A549 (cell line): ENCODE results near the gene PIGO. TPM values are rescaled to one million over a fixed set of nuclear protein-coding genes. Genes with fewer than 3 reads are reported as not detected.

ENCODE experiments used
- ATAC-seq, 2 experiments: fragments of 200-7000 bp in 1 of 2; fragments of >200 bp in 1 of 2; cut with Nextera tagmentation in 1 of 2; cut with Tn5 transposase in 1 of 2; 3 replicates each; pipeline versions ENCODE4 v1.8.0 to v1.9.1; 2018 to 2020; ENCODE audit warnings: mild to moderate bottlenecking in 1 of 2, moderate library complexity in 1 of 2
- CTCF ChIA-PET: fragments of 300-600 bp; sonication (Branson Sonifier 250); formaldehyde crosslinking; extraction: SDS; loops from one replicate; lab custom pipeline; 2021; ENCODE audit warnings: antibody characterized with exemption, inconsistent platforms; lab: Yijun Ruan, JAX
- POLR2A ChIA-PET: fragments of 350-600 bp; formaldehyde crosslinking; extraction: SDS; loops from one replicate; lab custom pipeline; 2021; ENCODE audit warnings: antibody characterized with exemption, inconsistent platforms; lab: Yijun Ruan, JAX
- DNase-seq, 2 experiments: peaks; one replicate each; pipeline versions ENCODE4 v3.0.0 to v3.0.0-alpha.2; 2011 to 2016; ENCODE audit warnings: low read depth in 1 of 2, low spot score in 1 of 2
- FAIRE-seq: peaks from 2 replicates; lab custom pipeline; 2011; peaks lifted over from hg19 to GRCh38; lab: Jason Lieb, UNC
- H3K27ac ChIP-seq, 2 experiments: fragments of >200 bp; sonication (Bioruptor Twin); formaldehyde crosslinking; 3 replicates each; pipeline ENCODE4 v1.5.1; 2016 to 2017
- H3K4me1 ChIP-seq: fragments of >200 bp; sonication (Bioruptor Twin); formaldehyde crosslinking; 3 replicates; pipeline ENCODE4 v1.6.1; 2016
- H3K4me2 ChIP-seq: fragments of >200 bp; sonication (Bioruptor Twin); formaldehyde crosslinking; 3 replicates; pipeline ENCODE4 v1.6.1; 2016
- H3K4me3 ChIP-seq: fragments of >200 bp; sonication (Bioruptor Twin); formaldehyde crosslinking; 3 replicates; pipeline ENCODE4 v1.5.1; 2016
- H3K9me3 ChIP-seq: fragments of >200 bp; sonication (Bioruptor Twin); formaldehyde crosslinking; 3 replicates; pipeline ENCODE4 v1.6.1; 2016
- CBX8 ChIP-seq: fragments of 200-600 bp; sonication (generic); IDR thresholded peaks from 2 replicates; pipeline ENCODE4 v1.6.1; 2016
- CHD4 ChIP-seq: fragments of 200-600 bp; sonication (generic); IDR thresholded peaks from 2 replicates; pipeline ENCODE4 v1.6.1; 2016; ENCODE audit warnings: antibody characterized with exemption, mild to moderate bottlenecking, borderline replicate concordance
- FOSL2 ChIP-seq, 2 experiments: fragments of 450-650 bp in 1 of 2; fragments of >200 bp in 1 of 2; sonication (Bioruptor Twin) in 1 of 2; formaldehyde crosslinking; IDR thresholded peaks; 2 replicates each; pipeline versions ENCODE4 v1.5.0 to v1.6.1; 2016 to 2020; ENCODE audit warnings: mild to moderate bottlenecking in 1 of 2, moderate library complexity in 1 of 2
- FOXS1 ChIP-seq: fragments of 250-450 bp; sonication (Bioruptor Pico); IDR thresholded peaks from 2 replicates; pipeline ENCODE4 v1.5.0; 2020; ENCODE audit warnings: mild to moderate bottlenecking, moderate library complexity
- GATA3 ChIP-seq: IDR thresholded peaks from 2 replicates; pipeline ENCODE4 v1.6.1; 2012; ENCODE audit warnings: borderline replicate concordance
- JUN ChIP-seq, 2 experiments: fragments of >200 bp; sonication (Bioruptor Twin); formaldehyde crosslinking; IDR thresholded peaks; 2 replicates in 1 of 2; 3 replicates in 1 of 2; pipeline ENCODE4 v1.6.1; 2016 to 2017
- MYC ChIP-seq: IDR thresholded peaks from 2 replicates; pipeline ENCODE4 v1.6.1; 2012; ENCODE audit warnings: mild to moderate bottlenecking, inconsistent platforms, low read length, improper control_type of control experiment, borderline replicate concordance
- NR3C1 ChIP-seq: fragments of >200 bp; sonication (Bioruptor Twin); formaldehyde crosslinking; IDR thresholded peaks from 3 replicates; pipeline ENCODE4 v1.6.1; 2017
- POLR2A ChIP-seq: IDR thresholded peaks from 2 replicates; pipeline ENCODE4 v1.6.1; 2012; ENCODE audit warnings: mild to moderate bottlenecking, low read length
- POLR2AphosphoS2 ChIP-seq: conservative IDR thresholded peaks from 2 replicates; pipeline ENCODE4 v1.6.1; 2012; ENCODE audit warnings: low read length, improper control_type of control experiment, inconsistent platforms
- RARB ChIP-seq: fragments of 250-450 bp; sonication (Bioruptor Pico); IDR thresholded peaks from 2 replicates; pipeline ENCODE4 v1.8.0; 2021; ENCODE audit warnings: mild to moderate bottlenecking, moderate library complexity
- TFCP2L1 ChIP-seq: fragments of 250-450 bp; sonication (Bioruptor Pico); IDR thresholded peaks from 2 replicates; pipeline ENCODE4 v1.5.0; 2021; ENCODE audit warnings: mild to moderate bottlenecking
- WGBS: methylation state at CpG from one replicate; pipeline ENCODE4 v1.1.6; 2017; ENCODE audit errors: missing lambda C conversion rate; 5-methylcytosine and 5-hydroxymethylcytosine counted together
- polyA plus RNA-seq, 4 experiments: library from polyadenylated mRNA; depleted of rRNA in 3 of 4; stranded (reverse); fragments of >200 nt; fragmentation: RNase III in 1 of 4; extraction: RNeasy Plus Mini Kit Qiagen cat#74134 plus additional on column Dnase treatment in 1 of 4; gene quantifications; 2 replicates in 3 of 4; 3 replicates in 1 of 4; pipeline ENCODE4 v1.2.3, GENCODE V29; 2011 to 2017
- TF ChIP-seq, protein P1 (sequence below): fragments of >200 bp; sonication (Bioruptor Twin); formaldehyde crosslinking; IDR thresholded peaks from 2 replicates; pipeline ENCODE4 v1.6.1; 2016
- TF ChIP-seq, protein P2 (sequence below): fragments of >200 bp; sonication (Bioruptor Twin); formaldehyde crosslinking; IDR thresholded peaks from 3 replicates; pipeline ENCODE4 v1.5.1; 2016
- TF ChIP-seq, protein P3 (sequence below): fragments of 250-450 bp; sonication (Bioruptor Pico); IDR thresholded peaks from 2 replicates; pipeline ENCODE4 v1.5.0; 2021; ENCODE audit warnings: mild to moderate bottlenecking, moderate library complexity, borderline replicate concordance
- TF ChIP-seq, protein P4 (sequence below): fragments of 150-350 bp; IDR thresholded peaks from 2 replicates; pipeline ENCODE4 v1.6.1; 2014; ENCODE audit warnings: low read depth, mild to moderate bottlenecking, low read length
- TF ChIP-seq, protein P5 (sequence below): IDR thresholded peaks from 2 replicates; pipeline ENCODE4 v1.6.1; 2012
- TF ChIP-seq, protein P6 (sequence below): IDR thresholded peaks from 2 replicates; pipeline ENCODE4 v1.6.1; 2012; ENCODE audit warnings: low read depth, borderline replicate concordance

PIGO gene
- polyA plus RNA-seq, 2 of the 4 experiments (the other 2 are of a cell fraction), result 47.0 to 50.4 TPM

DNA sequence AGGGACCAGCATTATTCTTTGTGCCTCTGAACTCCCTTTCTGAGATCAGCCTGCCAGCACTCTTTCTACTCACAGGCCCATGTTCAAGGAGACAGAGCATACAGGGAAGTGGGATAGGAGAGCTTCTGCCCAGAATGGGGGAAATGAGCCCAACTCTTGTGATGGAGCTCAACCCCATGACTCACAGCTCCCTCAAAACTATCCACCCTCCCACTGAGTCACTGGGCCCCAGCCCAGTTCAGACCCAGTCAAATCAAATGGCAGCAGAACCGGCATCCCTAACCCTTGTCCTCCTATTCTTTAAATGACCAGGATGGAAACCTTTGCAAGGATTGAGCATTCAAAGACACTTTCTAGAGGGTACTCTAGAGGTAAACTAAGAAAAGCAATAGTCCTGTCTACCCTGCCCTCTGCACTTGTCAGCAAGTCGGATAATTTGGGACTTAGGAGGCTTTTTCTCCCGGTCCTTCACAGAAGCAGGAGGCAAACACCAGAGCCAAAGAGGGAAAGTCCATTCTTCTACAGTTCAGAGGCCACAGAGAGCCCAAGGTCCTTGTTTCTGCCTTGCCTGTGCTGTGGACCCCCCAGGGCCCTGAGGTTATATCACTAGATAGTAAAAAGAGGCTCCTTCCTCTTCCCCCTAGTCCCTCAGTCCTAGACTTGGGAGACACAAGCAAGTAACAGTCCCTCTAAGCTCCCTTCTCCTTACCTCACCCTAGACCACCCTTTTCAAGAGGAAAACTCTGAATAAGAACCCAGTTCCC is 16.0 kb upstream of the PIGO start:
- WGBS, result 78% methylated on average over 3 of the region's 3 CpGs
- Histone ChIP-seq H3K4me1 (peaks cover 47% of the 10 kb centered on the region), H3K4me2 (peak overlapping the region; percentile 91), H3K27ac (peak overlapping the region; percentile 75 to 85)
- ATAC-seq, result no peak
- TF ChIP-seq FOXS1 (CRISPR knock-in tag) (no peak), POLR2AphosphoS2 (no peak), JUN (IDR thresholded peaks at IDR 0.05) (no peak), CBX8 (no peak)
- TF ChIP-seq, protein P1, sequence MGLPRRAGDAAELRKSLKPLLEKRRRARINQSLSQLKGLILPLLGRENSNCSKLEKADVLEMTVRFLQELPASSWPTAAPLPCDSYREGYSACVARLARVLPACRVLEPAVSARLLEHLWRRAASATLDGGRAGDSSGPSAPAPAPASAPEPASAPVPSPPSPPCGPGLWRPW, result no peak
- TF ChIP-seq, protein P2, sequence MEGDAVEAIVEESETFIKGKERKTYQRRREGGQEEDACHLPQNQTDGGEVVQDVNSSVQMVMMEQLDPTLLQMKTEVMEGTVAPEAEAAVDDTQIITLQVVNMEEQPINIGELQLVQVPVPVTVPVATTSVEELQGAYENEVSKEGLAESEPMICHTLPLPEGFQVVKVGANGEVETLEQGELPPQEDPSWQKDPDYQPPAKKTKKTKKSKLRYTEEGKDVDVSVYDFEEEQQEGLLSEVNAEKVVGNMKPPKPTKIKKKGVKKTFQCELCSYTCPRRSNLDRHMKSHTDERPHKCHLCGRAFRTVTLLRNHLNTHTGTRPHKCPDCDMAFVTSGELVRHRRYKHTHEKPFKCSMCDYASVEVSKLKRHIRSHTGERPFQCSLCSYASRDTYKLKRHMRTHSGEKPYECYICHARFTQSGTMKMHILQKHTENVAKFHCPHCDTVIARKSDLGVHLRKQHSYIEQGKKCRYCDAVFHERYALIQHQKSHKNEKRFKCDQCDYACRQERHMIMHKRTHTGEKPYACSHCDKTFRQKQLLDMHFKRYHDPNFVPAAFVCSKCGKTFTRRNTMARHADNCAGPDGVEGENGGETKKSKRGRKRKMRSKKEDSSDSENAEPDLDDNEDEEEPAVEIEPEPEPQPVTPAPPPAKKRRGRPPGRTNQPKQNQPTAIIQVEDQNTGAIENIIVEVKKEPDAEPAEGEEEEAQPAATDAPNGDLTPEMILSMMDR, result no peak
- TF ChIP-seq, protein P3, sequence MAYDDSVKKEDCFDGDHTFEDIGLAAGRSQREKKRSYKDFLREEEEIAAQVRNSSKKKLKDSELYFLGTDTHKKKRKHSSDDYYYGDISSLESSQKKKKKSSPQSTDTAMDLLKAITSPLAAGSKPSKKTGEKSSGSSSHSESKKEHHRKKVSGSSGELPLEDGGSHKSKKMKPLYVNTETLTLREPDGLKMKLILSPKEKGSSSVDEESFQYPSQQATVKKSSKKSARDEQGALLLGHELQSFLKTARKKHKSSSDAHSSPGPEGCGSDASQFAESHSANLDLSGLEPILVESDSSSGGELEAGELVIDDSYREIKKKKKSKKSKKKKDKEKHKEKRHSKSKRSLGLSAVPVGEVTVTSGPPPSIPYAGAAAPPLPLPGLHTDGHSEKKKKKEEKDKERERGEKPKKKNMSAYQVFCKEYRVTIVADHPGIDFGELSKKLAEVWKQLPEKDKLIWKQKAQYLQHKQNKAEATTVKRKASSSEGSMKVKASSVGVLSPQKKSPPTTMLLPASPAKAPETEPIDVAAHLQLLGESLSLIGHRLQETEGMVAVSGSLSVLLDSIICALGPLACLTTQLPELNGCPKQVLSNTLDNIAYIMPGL (CRISPR knock-in tag), result no peak
- TF ChIP-seq, protein P4, sequence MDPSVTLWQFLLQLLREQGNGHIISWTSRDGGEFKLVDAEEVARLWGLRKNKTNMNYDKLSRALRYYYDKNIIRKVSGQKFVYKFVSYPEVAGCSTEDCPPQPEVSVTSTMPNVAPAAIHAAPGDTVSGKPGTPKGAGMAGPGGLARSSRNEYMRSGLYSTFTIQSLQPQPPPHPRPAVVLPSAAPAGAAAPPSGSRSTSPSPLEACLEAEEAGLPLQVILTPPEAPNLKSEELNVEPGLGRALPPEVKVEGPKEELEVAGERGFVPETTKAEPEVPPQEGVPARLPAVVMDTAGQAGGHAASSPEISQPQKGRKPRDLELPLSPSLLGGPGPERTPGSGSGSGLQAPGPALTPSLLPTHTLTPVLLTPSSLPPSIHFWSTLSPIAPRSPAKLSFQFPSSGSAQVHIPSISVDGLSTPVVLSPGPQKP, result no peak
- TF ChIP-seq, all 56 proteins: peak for 0
- DNase-seq (no peak), FAIRE-seq (no peak)
- ChIA-PET CTCF (interaction anchor here (0.7 to 15.8 kb wide), 7 partner anchors 9 to 410 kb away, joined by 3 to 129 read pairs (median 5); partner anchors contain the start of genes PIGO and STOML2), POLR2A (interaction anchor here (0.7 to 3.2 kb wide), 6 partner anchors 9 to 441 kb away, joined by 3 to 28 read pairs (median 4); partner anchors contain the start of genes FANCG, STOML2, UNC13B and VCP)
- H3K4me3 ChIP-seq, result peak overlapping the region; percentile 34; the same call in 1 of the 3 replicates
- no peaks in the 10 kb centered on the region for H3K9me3 ChIP-seq

DNA sequence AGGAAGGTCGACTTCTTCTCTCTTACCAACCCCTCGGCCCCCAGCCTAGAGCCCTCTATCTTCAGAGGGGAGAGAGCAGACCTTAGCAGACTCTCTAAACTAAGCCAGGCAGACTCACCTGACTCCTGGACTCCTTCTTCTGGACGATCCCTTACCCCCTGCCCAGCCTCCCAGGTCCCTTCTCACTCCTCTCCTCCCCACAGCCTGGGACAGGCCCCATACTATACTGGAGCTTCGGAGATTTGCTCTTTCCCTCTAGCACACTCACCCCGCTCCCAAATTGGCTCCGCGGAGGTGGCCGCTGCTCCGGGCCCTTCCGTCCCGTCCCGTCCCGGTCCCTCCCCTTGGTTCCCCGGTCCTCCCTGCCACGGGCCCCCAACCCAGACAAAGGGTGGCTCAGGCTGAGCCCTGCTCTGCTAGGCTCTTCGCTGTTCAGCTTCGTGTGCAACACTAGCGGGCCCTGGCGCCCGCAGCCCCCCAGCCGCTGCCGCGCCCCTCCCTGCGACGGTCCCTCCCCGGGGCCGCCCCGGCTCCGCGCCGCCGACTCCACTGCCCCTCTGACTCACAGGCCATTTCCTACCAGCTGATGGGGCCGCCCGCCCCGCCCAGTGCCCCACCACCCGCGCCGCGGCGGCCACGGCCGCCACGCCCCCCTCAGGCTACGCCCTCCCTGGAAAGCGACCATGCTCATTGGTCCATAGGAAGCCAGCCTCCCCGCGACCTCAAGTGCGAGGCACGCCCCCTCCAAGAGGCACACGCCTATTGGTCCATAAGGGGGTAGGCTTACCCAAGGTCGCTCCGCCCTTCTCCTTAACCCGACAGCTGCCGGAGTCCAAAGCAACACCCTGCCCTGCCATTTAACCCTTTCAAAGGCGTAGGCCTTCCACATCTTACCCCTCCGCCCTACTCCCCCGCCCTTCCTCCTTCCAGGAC is 14.9 kb upstream of the PIGO start:
- Histone ChIP-seq H3K9me3 (no peaks in the 10 kb centered on the region), H3K4me1 (peaks cover 47% of the 10 kb centered on the region), H3K4me3 (peak overlapping the region; percentile 68), H3K4me2 (peak overlapping the region; percentile 91), H3K27ac (peak overlapping the region; percentile 80 to 91)
- no peak for FAIRE-seq
- peak; percentile 58 to 80 for ATAC-seq
- CTCF ChIA-PET, result interaction anchor here (0.7 to 15.8 kb wide), 4 partner anchors 16 to 409 kb away, joined by 3 to 110 read pairs (median 4); partner anchors contain the start of gene PIGO
- 2% methylated on average over 21 of the region's 57 CpGs for WGBS
- TF ChIP-seq POLR2A, result peak; percentile 66
- TF ChIP-seq, protein P5, sequence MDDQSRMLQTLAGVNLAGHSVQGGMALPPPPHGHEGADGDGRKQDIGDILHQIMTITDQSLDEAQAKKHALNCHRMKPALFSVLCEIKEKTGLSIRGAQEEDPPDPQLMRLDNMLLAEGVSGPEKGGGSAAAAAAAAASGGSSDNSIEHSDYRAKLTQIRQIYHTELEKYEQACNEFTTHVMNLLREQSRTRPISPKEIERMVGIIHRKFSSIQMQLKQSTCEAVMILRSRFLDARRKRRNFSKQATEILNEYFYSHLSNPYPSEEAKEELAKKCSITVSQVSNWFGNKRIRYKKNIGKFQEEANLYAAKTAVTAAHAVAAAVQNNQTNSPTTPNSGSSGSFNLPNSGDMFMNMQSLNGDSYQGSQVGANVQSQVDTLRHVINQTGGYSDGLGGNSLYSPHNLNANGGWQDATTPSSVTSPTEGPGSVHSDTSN, result peak; percentile 77
- no peak for TF ChIP-seq CHD4
- TF ChIP-seq JUN (IDR thresholded peaks at IDR 0.05), result peak; percentile 45 to 65; a peak in 2 of 5 replicates
- TF ChIP-seq, protein P6, sequence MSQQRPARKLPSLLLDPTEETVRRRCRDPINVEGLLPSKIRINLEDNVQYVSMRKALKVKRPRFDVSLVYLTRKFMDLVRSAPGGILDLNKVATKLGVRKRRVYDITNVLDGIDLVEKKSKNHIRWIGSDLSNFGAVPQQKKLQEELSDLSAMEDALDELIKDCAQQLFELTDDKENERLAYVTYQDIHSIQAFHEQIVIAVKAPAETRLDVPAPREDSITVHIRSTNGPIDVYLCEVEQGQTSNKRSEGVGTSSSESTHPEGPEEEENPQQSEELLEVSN, result no peak
- TF ChIP-seq NR3C1, result no peak
- TF ChIP-seq RARB (CRISPR knock-in tag), result no peak
- TF ChIP-seq FOSL2 (IDR thresholded peaks at IDR 0.05), result 0 out of 2 replicates have a peak, but pooled peaks have one; percentile 6
- TF ChIP-seq FOSL2 (CRISPR knock-in tag; IDR thresholded peaks at IDR 0.05), result peak; percentile 72; the same call in 1 of the 2 replicates
- no peak for TF ChIP-seq TFCP2L1 (CRISPR knock-in tag)
- TF ChIP-seq MYC, result 0 out of 2 replicates have a peak, but pooled peaks have one; percentile 29
- peak; percentile 28; the same call in 1 of the 2 replicates for TF ChIP-seq GATA3
- DNase-seq, result peak; percentile 96 to 99
- POLR2A ChIA-PET, result interaction anchor here (1.2 to 3.2 kb wide), 7 partner anchors 8 to 443 kb away, joined by 3 to 28 read pairs (median 7); partner anchors contain the start of genes FANCG, PIGO, STOML2 and UNC13B
